HepG2 (cell line): ENCODE results near the gene SERPINB6.

ENCODE experiments used
- ADNP ChIP-seq: sonication (generic); formaldehyde crosslinking; IDR thresholded peaks from 2 replicates; pipeline ENCODE4 v1.4.0; 2020; ENCODE audit warnings: missing genetic modification reagents
- CAMTA2 ChIP-seq: sonication (generic); formaldehyde crosslinking; IDR thresholded peaks from 2 replicates; pipeline ENCODE4 v1.4.0; 2020; ENCODE audit warnings: mild to moderate bottlenecking, missing genetic modification reagents, borderline replicate concordance
- HOXA7 ChIP-seq: sonication (generic); formaldehyde crosslinking; IDR thresholded peaks from 2 replicates; pipeline ENCODE4 v1.8.1; 2022; ENCODE audit warnings: mild to moderate bottlenecking, missing genetic modification reagents, moderate library complexity
- RFX5 ChIP-seq: IDR thresholded peaks from 2 replicates; pipeline ENCODE4 v1.6.1; 2011; ENCODE audit warnings: low read depth, low read length, improper control_type of control experiment
- TCF12 ChIP-seq, 2 experiments: fragments of 450-650 bp in 1 of 2; sonication (generic) in 1 of 2; formaldehyde crosslinking in 1 of 2; IDR thresholded peaks; 2 replicates each; pipeline versions ENCODE4 v1.6.1 to v1.8.0; 2017 to 2022; ENCODE audit warnings: antibody characterized with exemption in 1 of 2, mild to moderate bottlenecking in 1 of 2, missing genetic modification reagents in 1 of 2, moderate library complexity in 1 of 2
- TCF7L2 ChIP-seq: IDR thresholded peaks from 2 replicates; pipeline ENCODE4 v1.6.1; 2011; ENCODE audit warnings: mild to moderate bottlenecking, low read depth, low read length, moderate library complexity
- ZNF234 ChIP-seq: sonication (generic); formaldehyde crosslinking; conservative IDR thresholded peaks from 2 replicates; pipeline ENCODE4 v1.5.1; 2020; ENCODE audit warnings: mild to moderate bottlenecking, missing genetic modification reagents
- ZNF253 ChIP-seq: sonication (generic); formaldehyde crosslinking; IDR thresholded peaks from 2 replicates; pipeline ENCODE4 v1.8.0; 2022; ENCODE audit warnings: mild to moderate bottlenecking, missing genetic modification reagents, borderline replicate concordance
- ZNF333 ChIP-seq: sonication (generic); formaldehyde crosslinking; IDR thresholded peaks from 2 replicates; pipeline ENCODE4 v1.4.0; 2020; ENCODE audit warnings: mild to moderate bottlenecking, missing genetic modification reagents, borderline replicate concordance
- ZNF446 ChIP-seq: sonication (generic); formaldehyde crosslinking; IDR thresholded peaks from 2 replicates; pipeline ENCODE4 v1.5.0; 2020; ENCODE audit warnings: mild to moderate bottlenecking, missing genetic modification reagents
- ZNF562 ChIP-seq: sonication (generic); formaldehyde crosslinking; IDR thresholded peaks from 2 replicates; pipeline ENCODE4 v1.8.0; 2022; ENCODE audit warnings: missing genetic modification reagents, borderline replicate concordance
- TF ChIP-seq, protein P1 (sequence below): sonication (generic); formaldehyde crosslinking; IDR thresholded peaks from 2 replicates; pipeline ENCODE4 v1.5.0; 2020; ENCODE audit warnings: mild to moderate bottlenecking, missing genetic modification reagents, moderate library complexity
- TF ChIP-seq, protein P2 (sequence below): sonication (generic); formaldehyde crosslinking; IDR thresholded peaks from 2 replicates; pipeline ENCODE4 v1.5.1; 2020; ENCODE audit warnings: mild to moderate bottlenecking, missing genetic modification reagents, moderate library complexity
- TF ChIP-seq, protein P3 (sequence below), 2 experiments: IDR thresholded peaks; 2 replicates each; pipeline ENCODE4 v1.6.1; 2011 to 2012; ENCODE audit warnings: low read length in 2 of 2, borderline replicate concordance in 1 of 2, low read depth in 1 of 2, mild to moderate bottlenecking in 1 of 2, moderate library complexity in 1 of 2

DNA sequence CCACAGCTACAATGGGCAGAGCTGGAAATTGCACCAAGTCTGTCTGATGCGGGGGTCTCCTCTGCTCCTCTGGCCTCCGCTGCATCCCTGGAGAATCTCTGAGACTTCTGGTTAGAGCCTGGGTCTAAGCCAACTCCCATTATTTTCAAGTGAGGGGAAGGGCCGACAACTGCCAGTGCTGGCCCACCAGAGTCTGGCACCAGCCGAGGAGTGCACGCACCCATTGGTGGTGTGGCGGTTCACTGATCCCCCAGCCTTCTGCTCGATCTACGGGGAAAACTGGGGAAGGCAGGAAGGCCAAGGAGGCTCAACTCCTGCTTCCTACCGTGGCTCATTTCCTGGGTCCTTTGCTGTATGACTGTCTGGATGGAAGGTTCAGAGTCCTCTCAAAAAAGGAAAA, 34.5 kb upstream of the SERPINB6 start:
- TF ChIP-seq RFX5 (no peak), ZNF446 (no peak), TCF12 (IDR thresholded peaks at IDR 0.05) (no peak), TCF12 (CRISPR knock-in tag; IDR thresholded peaks at IDR 0.05) (no peak), ZNF234 (CRISPR knock-in tag) (no peak), CAMTA2 (CRISPR knock-in tag) (no peak), ZNF253 (CRISPR knock-in tag) (no peak), HOXA7 (CRISPR knock-in tag) (no peak), ZNF562 (CRISPR knock-in tag) (no peak), ZNF333 (CRISPR knock-in tag) (no peak), TCF7L2 (no peak), ADNP (no peak)
- TF ChIP-seq, protein P1, sequence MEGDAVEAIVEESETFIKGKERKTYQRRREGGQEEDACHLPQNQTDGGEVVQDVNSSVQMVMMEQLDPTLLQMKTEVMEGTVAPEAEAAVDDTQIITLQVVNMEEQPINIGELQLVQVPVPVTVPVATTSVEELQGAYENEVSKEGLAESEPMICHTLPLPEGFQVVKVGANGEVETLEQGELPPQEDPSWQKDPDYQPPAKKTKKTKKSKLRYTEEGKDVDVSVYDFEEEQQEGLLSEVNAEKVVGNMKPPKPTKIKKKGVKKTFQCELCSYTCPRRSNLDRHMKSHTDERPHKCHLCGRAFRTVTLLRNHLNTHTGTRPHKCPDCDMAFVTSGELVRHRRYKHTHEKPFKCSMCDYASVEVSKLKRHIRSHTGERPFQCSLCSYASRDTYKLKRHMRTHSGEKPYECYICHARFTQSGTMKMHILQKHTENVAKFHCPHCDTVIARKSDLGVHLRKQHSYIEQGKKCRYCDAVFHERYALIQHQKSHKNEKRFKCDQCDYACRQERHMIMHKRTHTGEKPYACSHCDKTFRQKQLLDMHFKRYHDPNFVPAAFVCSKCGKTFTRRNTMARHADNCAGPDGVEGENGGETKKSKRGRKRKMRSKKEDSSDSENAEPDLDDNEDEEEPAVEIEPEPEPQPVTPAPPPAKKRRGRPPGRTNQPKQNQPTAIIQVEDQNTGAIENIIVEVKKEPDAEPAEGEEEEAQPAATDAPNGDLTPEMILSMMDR (CRISPR knock-in tag), result no peak
- TF ChIP-seq, protein P2, sequence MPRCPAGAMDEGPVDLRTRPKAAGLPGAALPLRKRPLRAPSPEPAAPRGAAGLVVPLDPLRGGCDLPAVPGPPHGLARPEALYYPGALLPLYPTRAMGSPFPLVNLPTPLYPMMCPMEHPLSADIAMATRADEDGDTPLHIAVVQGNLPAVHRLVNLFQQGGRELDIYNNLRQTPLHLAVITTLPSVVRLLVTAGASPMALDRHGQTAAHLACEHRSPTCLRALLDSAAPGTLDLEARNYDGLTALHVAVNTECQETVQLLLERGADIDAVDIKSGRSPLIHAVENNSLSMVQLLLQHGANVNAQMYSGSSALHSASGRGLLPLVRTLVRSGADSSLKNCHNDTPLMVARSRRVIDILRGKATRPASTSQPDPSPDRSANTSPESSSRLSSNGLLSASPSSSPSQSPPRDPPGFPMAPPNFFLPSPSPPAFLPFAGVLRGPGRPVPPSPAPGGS (CRISPR knock-in tag), result no peak
- TF ChIP-seq, protein P3, sequence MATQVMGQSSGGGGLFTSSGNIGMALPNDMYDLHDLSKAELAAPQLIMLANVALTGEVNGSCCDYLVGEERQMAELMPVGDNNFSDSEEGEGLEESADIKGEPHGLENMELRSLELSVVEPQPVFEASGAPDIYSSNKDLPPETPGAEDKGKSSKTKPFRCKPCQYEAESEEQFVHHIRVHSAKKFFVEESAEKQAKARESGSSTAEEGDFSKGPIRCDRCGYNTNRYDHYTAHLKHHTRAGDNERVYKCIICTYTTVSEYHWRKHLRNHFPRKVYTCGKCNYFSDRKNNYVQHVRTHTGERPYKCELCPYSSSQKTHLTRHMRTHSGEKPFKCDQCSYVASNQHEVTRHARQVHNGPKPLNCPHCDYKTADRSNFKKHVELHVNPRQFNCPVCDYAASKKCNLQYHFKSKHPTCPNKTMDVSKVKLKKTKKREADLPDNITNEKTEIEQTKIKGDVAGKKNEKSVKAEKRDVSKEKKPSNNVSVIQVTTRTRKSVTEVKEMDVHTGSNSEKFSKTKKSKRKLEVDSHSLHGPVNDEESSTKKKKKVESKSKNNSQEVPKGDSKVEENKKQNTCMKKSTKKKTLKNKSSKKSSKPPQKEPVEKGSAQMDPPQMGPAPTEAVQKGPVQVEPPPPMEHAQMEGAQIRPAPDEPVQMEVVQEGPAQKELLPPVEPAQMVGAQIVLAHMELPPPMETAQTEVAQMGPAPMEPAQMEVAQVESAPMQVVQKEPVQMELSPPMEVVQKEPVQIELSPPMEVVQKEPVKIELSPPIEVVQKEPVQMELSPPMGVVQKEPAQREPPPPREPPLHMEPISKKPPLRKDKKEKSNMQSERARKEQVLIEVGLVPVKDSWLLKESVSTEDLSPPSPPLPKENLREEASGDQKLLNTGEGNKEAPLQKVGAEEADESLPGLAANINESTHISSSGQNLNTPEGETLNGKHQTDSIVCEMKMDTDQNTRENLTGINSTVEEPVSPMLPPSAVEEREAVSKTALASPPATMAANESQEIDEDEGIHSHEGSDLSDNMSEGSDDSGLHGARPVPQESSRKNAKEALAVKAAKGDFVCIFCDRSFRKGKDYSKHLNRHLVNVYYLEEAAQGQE (IDR thresholded peaks at IDR 0.05; ENCODE audit: borderline replicate concordance in 1 of 2, low read depth in 1 of 2, low read length in 2 of 2), result no peak
